ENCODE measurements around the gene BMF. TPM values are rescaled to one million over a fixed set of nuclear protein-coding genes. Genes with fewer than 3 reads are reported as not detected.
"Not testable (repeated sequence)": the region's sequence is repeated elsewhere in the genome, so short reads cannot be mapped to it uniquely, and the experiment has no call there.

The BMF gene
- total and polyA plus RNA-seq, 2 of the 4 experiments (the other 2 are of a cell fraction): 2.4 to 2.9 TPM

DNA sequence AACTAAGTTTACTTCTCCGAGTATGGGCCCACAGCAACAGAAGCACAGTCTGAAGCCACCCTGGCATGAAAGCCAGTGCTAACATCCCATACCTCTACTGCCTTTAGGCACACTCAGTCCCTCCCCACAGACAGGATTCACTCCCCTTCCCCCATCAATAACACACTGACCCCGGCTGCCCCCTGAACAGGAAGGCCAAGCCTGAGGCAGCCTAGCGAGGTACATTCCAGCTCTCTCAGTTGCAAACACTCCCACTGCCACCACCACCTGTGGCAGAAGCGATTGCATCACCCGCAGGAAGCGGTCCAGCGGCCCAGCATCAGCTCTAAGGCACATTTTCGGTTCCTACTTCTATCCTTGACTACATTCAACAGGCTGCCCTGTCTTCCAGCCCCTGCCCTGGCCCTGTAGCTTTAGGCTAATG lies 7.0 kb upstream of the BMF start:
- CTCF ChIA-PET: no interaction called here

DNA sequence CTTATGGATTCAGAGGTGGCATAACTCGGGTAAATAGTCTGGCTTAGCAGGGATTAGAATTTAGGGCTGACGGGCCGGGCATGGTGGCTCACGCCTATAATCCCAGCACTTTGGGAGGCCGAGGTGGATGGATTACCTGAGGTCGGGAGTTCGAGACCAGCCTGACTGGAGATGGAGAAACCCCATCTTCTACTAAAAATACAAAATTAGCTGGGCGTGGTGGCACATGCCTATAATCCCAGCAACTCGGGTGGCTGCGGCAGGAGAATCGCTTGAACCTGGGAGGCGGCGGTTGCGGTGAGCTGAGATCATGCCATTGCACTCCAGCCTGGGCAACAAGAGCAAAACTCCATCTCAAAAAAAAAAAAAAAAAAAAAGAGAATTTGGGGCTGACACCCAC lies 6.4 kb upstream of the BMF start:
- dilution Hi-C loops (cut with HindIII; ENCODE audit: low sequenced_read_pairs, unreplicated experiment): not testable (repeated sequence)

More for the DNA sequence above, 7.0 kb upstream of the BMF start:
- H2AK9ac ChIP-seq (replicated peaks; ENCODE audit: low read depth, low read length, poor library complexity): no peak overlapping the region
- no peak overlapping the region for H2AK5ac ChIP-seq (ENCODE audit: low read depth, low read length)
- H4K20me1 ChIP-seq (ENCODE audit: insufficient read depth, low read length): no peaks in the 10 kb centered on the region
- H4K5ac ChIP-seq (ENCODE audit: low read depth, low read length): no peak overlapping the region
- no peak overlapping the region for H3K4me2 ChIP-seq (ENCODE audit: low read depth, low read length)
- dilution Hi-C loops (cut with HindIII; ENCODE audit: low sequenced_read_pairs, unreplicated experiment): no loop called here
- peaks cover 26% of the 10 kb centered on the region for H3K27me3 ChIP-seq (ENCODE audit: control insufficient read depth, insufficient read depth, low read length)
- 23% methylated on average over 2 of the region's 8 CpGs; no CpG with 5 or more reads in 1 of the 2 experiments for WGBS, 2 experiments (ENCODE audit: extremely low coverage in 2 of 2, insufficient read length in 1 of 2)
- peak overlapping the region; percentile 28 for H2AFZ ChIP-seq (replicated peaks; ENCODE audit: low read length, poor library complexity)
- DNase-seq (no peak), ATAC-seq (ENCODE audit: low read depth) (no peak)
- no peak overlapping the region for H3K18ac ChIP-seq (ENCODE audit: low read depth, low read length)
- no TSS peak for BruUV-seq (replicated peaks)
- H4K91ac ChIP-seq (ENCODE audit: insufficient read depth, low read depth, low read length): no peak overlapping the region
- H3K14ac ChIP-seq (replicated peaks; ENCODE audit: low read depth, low read length): no peak overlapping the region
- no peak overlapping the region for H3K56ac ChIP-seq (ENCODE audit: extremely low read depth, insufficient read depth, low read length)
- in situ Hi-C loops (cut with MboI; ENCODE audit: low sequenced_read_pairs): no loop called here
- no peaks in the 10 kb centered on the region; the same call in 1 of the 2 replicates for H3K9me1 ChIP-seq (ENCODE audit: insufficient read depth, low read length)
- H3K27ac ChIP-seq (ENCODE audit: insufficient read depth, low read length): no peak overlapping the region
- no peak overlapping the region for H2BK20ac ChIP-seq (ENCODE audit: low read depth, low read length)
- H3K9me3 ChIP-seq (ENCODE audit: control insufficient read depth, insufficient read depth, low read length): no peaks in the 10 kb centered on the region
- no peaks in the 10 kb centered on the region; the same call in 1 of the 2 replicates for H3K4me1 ChIP-seq (ENCODE audit: control insufficient read depth, insufficient read depth, low read length)
- no peaks in the 10 kb centered on the region for H3K36me3 ChIP-seq (ENCODE audit: control insufficient read depth, insufficient read depth, low read length)
- H4K8ac ChIP-seq (ENCODE audit: low read depth in 2 of 2, low read length in 2 of 2): no peak overlapping the region
- H3K4me3 ChIP-seq (ENCODE audit: insufficient read depth, low read depth, low read length): no peak overlapping the region
- TF ChIP-seq MXI1 (IDR thresholded peaks at IDR 0.05; ENCODE audit: borderline replicate concordance, low read depth, low read length) (no peak), RFX5 (IDR thresholded peaks at IDR 0.05; ENCODE audit: low read depth, low read length) (no peak), CEBPB (IDR thresholded peaks at IDR 0.05; ENCODE audit: low read depth, low read length) (peak; percentile 78), POLR2A (IDR thresholded peaks at IDR 0.05; ENCODE audit: low read depth, low read length) (no peak), RAD21 (IDR thresholded peaks at IDR 0.05; ENCODE audit: low read length) (no peak)
- TF ChIP-seq, protein P1, sequence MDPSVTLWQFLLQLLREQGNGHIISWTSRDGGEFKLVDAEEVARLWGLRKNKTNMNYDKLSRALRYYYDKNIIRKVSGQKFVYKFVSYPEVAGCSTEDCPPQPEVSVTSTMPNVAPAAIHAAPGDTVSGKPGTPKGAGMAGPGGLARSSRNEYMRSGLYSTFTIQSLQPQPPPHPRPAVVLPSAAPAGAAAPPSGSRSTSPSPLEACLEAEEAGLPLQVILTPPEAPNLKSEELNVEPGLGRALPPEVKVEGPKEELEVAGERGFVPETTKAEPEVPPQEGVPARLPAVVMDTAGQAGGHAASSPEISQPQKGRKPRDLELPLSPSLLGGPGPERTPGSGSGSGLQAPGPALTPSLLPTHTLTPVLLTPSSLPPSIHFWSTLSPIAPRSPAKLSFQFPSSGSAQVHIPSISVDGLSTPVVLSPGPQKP (IDR thresholded peaks at IDR 0.05; ENCODE audit: borderline replicate concordance, low read depth, low read length): no peak
- H2BK120ac ChIP-seq (ENCODE audit: low read depth, low read length): no peak overlapping the region
- H2BK15ac ChIP-seq (ENCODE audit: low read depth, low read length): no peak overlapping the region
- no peak overlapping the region for H3K9ac ChIP-seq (ENCODE audit: low read depth, low read length)
- intact Hi-C loops (cut with micrococcal nuclease): no loop called here
- no peak overlapping the region for H3K4ac ChIP-seq (ENCODE audit: low read depth, low read length)
- H2BK5ac ChIP-seq (ENCODE audit: low read depth, low read length, poor library complexity, severe bottlenecking): no peak overlapping the region
- no peaks in the 10 kb centered on the region for H3K79me1 ChIP-seq (ENCODE audit: low read depth in 1 of 2, low read length in 2 of 2)
- POLR2A ChIA-PET (ENCODE audit: unreplicated experiment): no interaction called here
- H3K23ac ChIP-seq (ENCODE audit: low read depth, low read length): no peak overlapping the region

More for the DNA sequence above, 6.4 kb upstream of the BMF start:
- H3K4me3 ChIP-seq (ENCODE audit: insufficient read depth, low read depth, low read length); H3K23ac ChIP-seq (ENCODE audit: low read depth, low read length); H3K14ac ChIP-seq (replicated peaks; ENCODE audit: low read depth, low read length); H2AFZ ChIP-seq (replicated peaks; ENCODE audit: low read length, poor library complexity); H2BK20ac ChIP-seq (ENCODE audit: low read depth, low read length); DNase-seq; H3K4ac ChIP-seq (ENCODE audit: low read depth, low read length); H4K20me1 ChIP-seq (ENCODE audit: insufficient read depth, low read length); H2AK5ac ChIP-seq (ENCODE audit: low read depth, low read length); H3K18ac ChIP-seq (ENCODE audit: low read depth, low read length); in situ Hi-C loops (cut with MboI; ENCODE audit: low sequenced_read_pairs); H2BK15ac ChIP-seq (ENCODE audit: low read depth, low read length); H3K9me1 ChIP-seq (ENCODE audit: insufficient read depth, low read length); H3K4me1 ChIP-seq (ENCODE audit: control insufficient read depth, insufficient read depth, low read length); H3K9me3 ChIP-seq (ENCODE audit: control insufficient read depth, insufficient read depth, low read length); H3K79me1 ChIP-seq (ENCODE audit: low read depth in 1 of 2, low read length in 2 of 2); POLR2A ChIA-PET (ENCODE audit: unreplicated experiment); H2AK9ac ChIP-seq (replicated peaks; ENCODE audit: low read depth, low read length, poor library complexity); H2BK120ac ChIP-seq (ENCODE audit: low read depth, low read length); intact Hi-C loops (cut with micrococcal nuclease); ATAC-seq (ENCODE audit: low read depth); H3K4me2 ChIP-seq (ENCODE audit: low read depth, low read length); H3K56ac ChIP-seq (ENCODE audit: extremely low read depth, insufficient read depth, low read length); H3K9ac ChIP-seq (ENCODE audit: low read depth, low read length); H3K36me3 ChIP-seq (ENCODE audit: control insufficient read depth, insufficient read depth, low read length); H2BK5ac ChIP-seq (ENCODE audit: low read depth, low read length, poor library complexity, severe bottlenecking); H3K27ac ChIP-seq (ENCODE audit: insufficient read depth, low read length); H4K91ac ChIP-seq (ENCODE audit: insufficient read depth, low read depth, low read length); H4K5ac ChIP-seq (ENCODE audit: low read depth, low read length); BruUV-seq (replicated peaks); H4K8ac ChIP-seq (ENCODE audit: low read depth in 2 of 2, low read length in 2 of 2): not testable (repeated sequence)
- CTCF ChIA-PET: interaction anchor here (0.7 to 1.2 kb wide), 3 partner anchors 10 to 177 kb away, joined by 3 to 4 read pairs (median 3); no protein-coding TSS in a partner anchor
- H3K27me3 ChIP-seq (ENCODE audit: control insufficient read depth, insufficient read depth, low read length): peaks cover 26% of the 10 kb centered on the region
- 93% methylated on average over 7 of the region's 14 CpGs; no CpG with 5 or more reads in 1 of the 2 experiments for WGBS, 2 experiments (ENCODE audit: extremely low coverage in 2 of 2, insufficient read length in 1 of 2)
